ENCODE results near the gene NCDN.

DNA sequence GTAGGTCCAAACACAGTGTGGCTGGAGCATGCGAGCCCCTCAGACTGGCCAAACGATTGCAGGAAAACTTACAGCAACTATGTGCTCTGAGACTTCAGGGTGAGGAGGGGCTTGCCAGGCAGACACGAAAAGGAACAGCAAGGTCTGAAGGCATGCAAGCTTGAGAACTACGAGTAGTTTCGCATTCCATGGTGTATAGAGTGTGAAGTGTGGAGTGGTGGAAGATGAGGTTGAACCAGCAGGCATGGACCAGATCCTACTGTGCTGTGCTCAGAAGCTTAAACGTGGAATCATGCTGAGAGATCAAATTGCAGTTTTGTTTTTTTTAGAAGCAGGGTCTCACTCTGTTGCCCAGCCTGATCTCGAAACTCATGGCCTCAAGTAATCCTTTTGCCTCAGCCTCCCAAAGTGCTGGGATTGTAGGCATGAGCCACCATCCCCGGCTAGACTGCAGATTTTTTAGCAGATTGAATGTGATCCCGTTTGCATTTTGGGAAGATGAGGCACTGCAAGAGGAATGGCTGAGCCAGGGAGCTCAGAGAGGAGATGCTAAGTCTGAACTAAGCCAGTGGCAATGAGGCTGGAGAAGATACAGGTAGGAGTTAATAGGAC, 10.5 kb downstream of the NCDN start:
- no peak for TF ChIP-seq POLR2A (IDR thresholded peaks at IDR 0.05)
- TF ChIP-seq, protein P1, sequence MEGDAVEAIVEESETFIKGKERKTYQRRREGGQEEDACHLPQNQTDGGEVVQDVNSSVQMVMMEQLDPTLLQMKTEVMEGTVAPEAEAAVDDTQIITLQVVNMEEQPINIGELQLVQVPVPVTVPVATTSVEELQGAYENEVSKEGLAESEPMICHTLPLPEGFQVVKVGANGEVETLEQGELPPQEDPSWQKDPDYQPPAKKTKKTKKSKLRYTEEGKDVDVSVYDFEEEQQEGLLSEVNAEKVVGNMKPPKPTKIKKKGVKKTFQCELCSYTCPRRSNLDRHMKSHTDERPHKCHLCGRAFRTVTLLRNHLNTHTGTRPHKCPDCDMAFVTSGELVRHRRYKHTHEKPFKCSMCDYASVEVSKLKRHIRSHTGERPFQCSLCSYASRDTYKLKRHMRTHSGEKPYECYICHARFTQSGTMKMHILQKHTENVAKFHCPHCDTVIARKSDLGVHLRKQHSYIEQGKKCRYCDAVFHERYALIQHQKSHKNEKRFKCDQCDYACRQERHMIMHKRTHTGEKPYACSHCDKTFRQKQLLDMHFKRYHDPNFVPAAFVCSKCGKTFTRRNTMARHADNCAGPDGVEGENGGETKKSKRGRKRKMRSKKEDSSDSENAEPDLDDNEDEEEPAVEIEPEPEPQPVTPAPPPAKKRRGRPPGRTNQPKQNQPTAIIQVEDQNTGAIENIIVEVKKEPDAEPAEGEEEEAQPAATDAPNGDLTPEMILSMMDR (IDR thresholded peaks at IDR 0.05): no peak

All from testis (tissue), 2 donors.